Smooth muscle cell (in vitro differentiated cells): ENCODE data around the gene GRID1. TPM values are rescaled to one million over a fixed set of nuclear protein-coding genes. Genes with fewer than 3 reads are reported as not detected.
A peak's percentile ranks its signal among the peaks of the same experiment; 100 is the strongest.
"Not testable (repeated sequence)": the region's sequence is repeated elsewhere in the genome, so short reads cannot be mapped to it uniquely, and the experiment has no call there.

Source experiments
- DNase-seq: peaks from one replicate; lab custom pipeline; 2025; ENCODE audit not compliant: unreplicated experiment; lab: John Stamatoyannopoulos, UW
- H2AFZ ChIP-seq: fragments of 200-600 bp; sonication (generic); 2 replicates; pipeline ENCODE4 v1.6.0; 2016; ENCODE audit warnings: antibody characterized with exemption, low read depth, mild to moderate bottlenecking
- H3F3A ChIP-seq: fragments of 200-600 bp; sonication (generic); 2 replicates; pipeline ENCODE4 v1.6.0; 2017; ENCODE audit warnings: antibody characterized with exemption, low read depth
- H3K27ac ChIP-seq: fragments of 200-600 bp; sonication (generic); 2 replicates; pipeline ENCODE4 v1.5.1; 2016; ENCODE audit warnings: low read depth, mild to moderate bottlenecking
- H3K27me3 ChIP-seq: fragments of 200-600 bp; sonication (generic); 2 replicates; pipeline ENCODE4 v1.6.1; 2016; ENCODE audit warnings: low read depth, mild to moderate bottlenecking
- H3K36me3 ChIP-seq: fragments of 200-600 bp; sonication (generic); 2 replicates; pipeline ENCODE4 v1.5.1; 2016; ENCODE audit warnings: low read depth
- H3K4me1 ChIP-seq: fragments of 200-600 bp; sonication (generic); 2 replicates; pipeline ENCODE4 v1.5.1; 2016; ENCODE audit warnings: low read depth
- H3K4me2 ChIP-seq: fragments of 200-600 bp; sonication (generic); 2 replicates; pipeline ENCODE4 v1.6.0; 2016; ENCODE audit warnings: mild to moderate bottlenecking
- H3K4me3 ChIP-seq: fragments of 200-600 bp; sonication (generic); 2 replicates; pipeline ENCODE4 v1.5.1; 2016; ENCODE audit warnings: mild to moderate bottlenecking
- H3K79me2 ChIP-seq: fragments of 200-600 bp; sonication (generic); 2 replicates; pipeline ENCODE4 v1.6.0; 2016; ENCODE audit warnings: low read depth, mild to moderate bottlenecking
- H3K9ac ChIP-seq: fragments of 200-600 bp; sonication (generic); 2 replicates; pipeline ENCODE4 v1.6.0; 2016; ENCODE audit warnings: low read depth
- H3K9me3 ChIP-seq: fragments of 200-600 bp; sonication (generic); replicated peaks from 2 replicates; pipeline ENCODE4 v1.5.1; 2016; ENCODE audit warnings: low read depth
- H4K20me1 ChIP-seq: fragments of 200-600 bp; sonication (generic); 2 replicates; pipeline ENCODE4 v1.6.0; 2016; ENCODE audit warnings: low read depth
- WGBS: methylation state at CpG from one replicate; pipeline ENCODE4 v1.1.7; 2016; ENCODE audit warnings: low lambda C conversion rate; 5-methylcytosine and 5-hydroxymethylcytosine counted together
- polyA plus RNA-seq: library from polyadenylated mRNA; unstranded; fragments of >200 nt; fragmentation: Nextera tagmentation; extraction: Ambion mirVana; gene quantifications from 2 replicates; pipeline ENCODE4 v1.2.1, GENCODE V29; 2016
- total RNA-seq: library from RNA; depleted of rRNA; stranded (reverse); fragments of >200 nt; gene quantifications from 2 replicates; pipeline ENCODE4 v1.2.3, GENCODE V29; 2014
- TF ChIP-seq, protein P1 (sequence below): fragments of 200-600 bp; sonication (generic); IDR thresholded peaks from 2 replicates; pipeline ENCODE4 v1.5.1; 2017; ENCODE audit warnings: borderline replicate concordance, mild to moderate bottlenecking, antibody characterized with exemption; ENCODE audit not compliant: insufficient read depth, poor library complexity, severe bottlenecking

The GRID1 gene
- total and polyA plus RNA-seq, 2 experiments from 2014 or later, result 4.4 to 7.4 TPM

DNA sequence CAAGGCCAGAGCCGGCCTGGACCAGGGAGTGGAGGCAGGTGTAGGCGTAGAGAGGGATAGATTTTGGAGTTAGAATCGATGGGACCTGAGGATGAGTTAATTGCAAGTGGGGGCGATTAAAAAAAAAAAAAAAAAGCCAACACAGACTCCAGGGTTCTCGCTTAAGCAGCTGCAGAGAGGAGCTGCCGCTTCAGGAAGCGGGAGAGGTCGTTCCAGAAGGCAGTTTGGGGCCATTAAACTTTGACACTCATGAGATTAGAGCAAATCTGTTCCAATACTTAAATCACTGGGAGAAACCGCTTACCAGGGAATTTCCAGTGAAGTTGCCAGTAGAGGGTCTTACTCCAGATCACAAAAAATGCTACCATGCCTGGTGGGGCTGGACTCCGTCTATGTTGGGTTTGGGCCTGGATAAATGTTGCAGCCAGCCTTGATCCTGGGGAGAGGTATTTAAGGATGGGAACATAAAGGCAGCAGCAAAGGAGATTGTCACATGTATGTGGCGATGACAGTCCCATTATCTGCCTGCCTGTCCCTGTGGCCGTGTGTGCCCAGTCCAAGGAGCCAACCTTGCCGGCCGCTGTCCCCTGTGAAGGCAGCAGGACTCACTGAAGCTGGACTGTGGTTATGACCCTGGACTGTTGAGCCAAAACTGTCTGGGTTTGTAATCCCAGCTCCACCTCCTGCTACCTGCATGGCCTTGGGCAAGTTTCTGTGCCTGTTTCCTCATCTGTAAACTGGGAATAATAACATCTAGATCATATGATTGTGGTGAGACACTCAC is 23.9 kb upstream of the GRID1 start:
- no peak overlapping the region for H2AFZ ChIP-seq
- H3K79me2 ChIP-seq, result no peaks in the 10 kb centered on the region
- no peaks in the 10 kb centered on the region for H3K36me3 ChIP-seq
- H3K27ac ChIP-seq, result no peak overlapping the region
- no peak overlapping the region for H3K9ac ChIP-seq
- DNase-seq, result no peak
- H3K4me3 ChIP-seq, result no peak overlapping the region
- no peak overlapping the region for H3K4me2 ChIP-seq
- peaks cover 37% of the 10 kb centered on the region for H3K27me3 ChIP-seq
- no peaks in the 10 kb centered on the region for H3F3A ChIP-seq
- TF ChIP-seq, protein P1, sequence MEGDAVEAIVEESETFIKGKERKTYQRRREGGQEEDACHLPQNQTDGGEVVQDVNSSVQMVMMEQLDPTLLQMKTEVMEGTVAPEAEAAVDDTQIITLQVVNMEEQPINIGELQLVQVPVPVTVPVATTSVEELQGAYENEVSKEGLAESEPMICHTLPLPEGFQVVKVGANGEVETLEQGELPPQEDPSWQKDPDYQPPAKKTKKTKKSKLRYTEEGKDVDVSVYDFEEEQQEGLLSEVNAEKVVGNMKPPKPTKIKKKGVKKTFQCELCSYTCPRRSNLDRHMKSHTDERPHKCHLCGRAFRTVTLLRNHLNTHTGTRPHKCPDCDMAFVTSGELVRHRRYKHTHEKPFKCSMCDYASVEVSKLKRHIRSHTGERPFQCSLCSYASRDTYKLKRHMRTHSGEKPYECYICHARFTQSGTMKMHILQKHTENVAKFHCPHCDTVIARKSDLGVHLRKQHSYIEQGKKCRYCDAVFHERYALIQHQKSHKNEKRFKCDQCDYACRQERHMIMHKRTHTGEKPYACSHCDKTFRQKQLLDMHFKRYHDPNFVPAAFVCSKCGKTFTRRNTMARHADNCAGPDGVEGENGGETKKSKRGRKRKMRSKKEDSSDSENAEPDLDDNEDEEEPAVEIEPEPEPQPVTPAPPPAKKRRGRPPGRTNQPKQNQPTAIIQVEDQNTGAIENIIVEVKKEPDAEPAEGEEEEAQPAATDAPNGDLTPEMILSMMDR, result no peak
- H3K9me3 ChIP-seq, result no peaks in the 10 kb centered on the region
- no peaks in the 10 kb centered on the region for H4K20me1 ChIP-seq
- WGBS, result 79% methylated on average over 14 of the region's 14 CpGs
- H3K4me1 ChIP-seq, result no peaks in the 10 kb centered on the region

DNA sequence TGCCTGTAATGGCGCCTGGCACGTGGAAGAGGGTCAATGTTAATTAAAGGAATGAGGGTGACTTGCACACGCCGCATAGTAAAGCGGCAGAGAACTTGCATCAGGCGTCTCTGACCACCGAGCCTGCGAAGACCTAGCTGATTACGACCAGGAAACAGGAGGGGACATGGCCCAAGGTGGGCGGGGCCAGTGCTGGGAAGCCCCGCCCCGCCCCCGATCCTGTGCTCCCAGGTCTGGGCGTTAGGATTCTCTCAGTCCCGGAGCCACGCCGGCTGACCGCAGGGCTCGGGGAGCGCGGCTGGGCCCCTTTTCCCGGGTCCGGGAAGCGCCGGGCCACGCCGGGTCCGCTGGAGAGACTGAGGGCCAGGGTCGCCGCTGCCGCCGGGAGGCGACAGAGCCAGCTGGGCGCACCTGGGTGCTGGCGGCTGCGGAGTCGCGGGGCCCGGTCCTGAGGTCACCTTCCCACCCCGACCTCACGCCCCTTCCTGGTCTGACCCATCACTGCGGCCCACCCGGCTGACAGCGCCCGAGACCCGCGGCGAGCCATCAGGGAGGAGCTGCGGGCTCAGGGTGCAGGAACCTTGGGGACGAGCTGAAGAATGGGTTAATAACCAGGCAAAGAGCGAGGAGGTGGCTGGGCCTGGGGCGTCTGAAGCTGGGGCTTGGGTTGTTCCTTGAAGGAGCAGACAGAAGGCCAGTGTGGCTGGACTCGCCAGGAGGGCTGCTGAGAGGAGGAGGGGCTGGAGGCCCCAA is 23.0 kb upstream of the GRID1 start:
- H2AFZ ChIP-seq, result peak overlapping the region; percentile 18
- H3K27ac ChIP-seq, result no peak overlapping the region
- H3K4me2 ChIP-seq, result peak overlapping the region; percentile 81
- WGBS, result 5% methylated on average over 52 of the region's 53 CpGs
- H3K9ac ChIP-seq, result no peak overlapping the region
- TF ChIP-seq, protein P1, result no peak
- no peaks in the 10 kb centered on the region for H3K79me2 ChIP-seq
- no peaks in the 10 kb centered on the region for H3K4me1 ChIP-seq
- no peaks in the 10 kb centered on the region for H3F3A ChIP-seq
- H4K20me1 ChIP-seq, result no peaks in the 10 kb centered on the region
- no peaks in the 10 kb centered on the region for H3K36me3 ChIP-seq
- H3K4me3 ChIP-seq, result peak overlapping the region; percentile 38
- peaks cover 37% of the 10 kb centered on the region for H3K27me3 ChIP-seq
- no peak for DNase-seq
- H3K9me3 ChIP-seq, result no peaks in the 10 kb centered on the region

DNA sequence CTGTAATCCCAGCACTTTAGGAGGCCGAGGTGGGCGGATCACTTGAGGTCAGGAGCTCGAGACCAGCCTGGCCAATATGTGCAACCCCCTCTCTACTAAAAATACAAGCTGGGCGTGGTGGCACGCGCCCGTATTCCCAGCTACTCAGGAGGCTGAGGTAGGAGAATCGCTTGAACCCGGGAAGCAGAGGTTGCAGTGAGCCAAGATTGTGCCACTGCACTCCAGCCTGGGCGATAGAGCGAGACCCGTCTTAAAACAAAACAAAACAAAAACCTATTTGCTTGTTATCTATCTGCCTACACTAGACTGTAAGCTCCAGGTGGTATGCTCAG is 22.5 kb upstream of the GRID1 start:
- H3K9ac ChIP-seq, H3K9me3 ChIP-seq, H3F3A ChIP-seq, H3K36me3 ChIP-seq, H4K20me1 ChIP-seq, H3K4me1 ChIP-seq, H3K27ac ChIP-seq, DNase-seq, H3K79me2 ChIP-seq: not testable (repeated sequence)
- Histone ChIP-seq H3K4me3 (peak overlapping the region; percentile 38), H3K27me3 (peaks cover 37% of the 10 kb centered on the region), H3K4me2 (peak overlapping the region; percentile 81), H2AFZ (peak overlapping the region; percentile 18)
- 77% methylated on average over 12 of the region's 12 CpGs for WGBS

DNA sequence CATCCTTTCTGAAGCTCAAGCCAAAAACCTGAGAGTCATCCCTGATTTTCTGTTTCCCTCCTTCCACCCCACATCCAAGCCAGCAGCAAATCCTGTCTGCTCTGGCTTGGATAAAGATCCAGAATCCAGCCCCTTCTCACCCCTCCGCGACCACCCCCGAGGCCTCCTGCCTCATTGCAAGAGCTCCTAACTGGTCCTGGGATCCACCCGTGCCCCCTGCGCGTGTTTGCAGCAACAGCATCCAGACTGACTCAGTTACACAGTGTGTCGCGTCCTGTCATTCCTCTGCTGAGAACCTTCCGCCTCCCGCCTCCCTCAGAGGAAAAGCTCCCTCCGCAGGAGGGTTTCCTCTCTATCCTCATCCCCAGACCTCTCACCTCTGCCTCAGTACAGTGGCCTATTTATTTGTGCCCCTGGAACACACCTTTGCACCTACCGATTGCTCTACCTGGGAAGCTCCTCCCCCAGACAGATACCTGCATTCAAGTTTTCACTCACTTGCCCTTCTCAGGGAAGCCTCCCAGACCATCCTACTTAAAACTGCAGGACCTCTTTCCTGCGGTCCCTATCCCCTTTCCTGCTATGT is 21.6 kb upstream of the GRID1 start:
- Histone ChIP-seq H3K27ac (no peak overlapping the region), H3K4me1 (no peaks in the 10 kb centered on the region), H3K9me3 (no peaks in the 10 kb centered on the region), H3K36me3 (no peaks in the 10 kb centered on the region), H3F3A (no peaks in the 10 kb centered on the region), H4K20me1 (no peaks in the 10 kb centered on the region), H3K4me3 (no peak overlapping the region), H3K9ac (no peak overlapping the region), H3K27me3 (peaks cover 37% of the 10 kb centered on the region), H2AFZ (no peak overlapping the region), H3K79me2 (no peaks in the 10 kb centered on the region), H3K4me2 (no peak overlapping the region)
- DNase-seq, result no peak
- TF ChIP-seq, protein P1, result no peak
- WGBS, result 57% methylated on average over 13 of the region's 13 CpGs
